Mammary epithelial cell (primary cell): Measurements from ENCODE around the gene MMAA.
"Not testable (repeated sequence)": the region's sequence is repeated elsewhere in the genome, so short reads cannot be mapped to it uniquely, and the experiment has no call there.

Source experiments
- EZH2 ChIP-seq: IDR thresholded peaks from 2 replicates; pipeline ENCODE4 v1.6.1; 2012; ENCODE audit warnings: low read length, inconsistent platforms, borderline replicate concordance
- TF ChIP-seq, protein P1 (sequence below), 2 donors: IDR thresholded peaks in 1 of 2; conservative IDR thresholded peaks in 1 of 2; 2 replicates each; pipeline ENCODE4 v1.5.1; 2011 to 2012; ENCODE audit warnings: inconsistent platforms in 2 of 2, low read length in 2 of 2, mild to moderate bottlenecking in 2 of 2, control low read depth in 1 of 2, low read depth in 1 of 2; ENCODE audit not compliant: insufficient read depth in 1 of 2; ENCODE audit errors: extremely low read depth in 1 of 2

DNA sequence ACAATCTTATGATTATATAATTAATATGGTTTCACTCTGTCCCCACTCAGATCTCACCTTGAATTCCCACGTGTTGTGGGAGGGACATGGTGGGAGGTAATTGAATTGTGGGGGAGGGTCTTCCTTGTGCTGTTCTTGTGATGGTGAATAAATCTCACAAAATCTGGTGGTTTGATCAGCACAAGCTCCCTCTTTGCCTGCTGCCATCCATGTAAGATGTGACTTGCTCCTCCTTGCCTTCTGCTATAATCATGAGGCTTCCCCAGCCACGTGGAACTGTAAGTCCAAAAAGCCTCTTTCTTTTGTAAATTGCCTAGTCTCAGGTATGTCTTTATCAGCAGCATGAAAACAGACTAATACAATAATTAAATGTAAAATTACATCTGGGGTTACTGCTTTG is 29.8 kb upstream of the MMAA start:
- TF ChIP-seq, protein P1, sequence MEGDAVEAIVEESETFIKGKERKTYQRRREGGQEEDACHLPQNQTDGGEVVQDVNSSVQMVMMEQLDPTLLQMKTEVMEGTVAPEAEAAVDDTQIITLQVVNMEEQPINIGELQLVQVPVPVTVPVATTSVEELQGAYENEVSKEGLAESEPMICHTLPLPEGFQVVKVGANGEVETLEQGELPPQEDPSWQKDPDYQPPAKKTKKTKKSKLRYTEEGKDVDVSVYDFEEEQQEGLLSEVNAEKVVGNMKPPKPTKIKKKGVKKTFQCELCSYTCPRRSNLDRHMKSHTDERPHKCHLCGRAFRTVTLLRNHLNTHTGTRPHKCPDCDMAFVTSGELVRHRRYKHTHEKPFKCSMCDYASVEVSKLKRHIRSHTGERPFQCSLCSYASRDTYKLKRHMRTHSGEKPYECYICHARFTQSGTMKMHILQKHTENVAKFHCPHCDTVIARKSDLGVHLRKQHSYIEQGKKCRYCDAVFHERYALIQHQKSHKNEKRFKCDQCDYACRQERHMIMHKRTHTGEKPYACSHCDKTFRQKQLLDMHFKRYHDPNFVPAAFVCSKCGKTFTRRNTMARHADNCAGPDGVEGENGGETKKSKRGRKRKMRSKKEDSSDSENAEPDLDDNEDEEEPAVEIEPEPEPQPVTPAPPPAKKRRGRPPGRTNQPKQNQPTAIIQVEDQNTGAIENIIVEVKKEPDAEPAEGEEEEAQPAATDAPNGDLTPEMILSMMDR (conservative IDR thresholded peaks at IDR 0.05 in 1 of 2, IDR thresholded peaks at IDR 0.05 in 1 of 2; ENCODE audit: extremely low read depth in 1 of 2, insufficient read depth in 1 of 2, low read depth in 1 of 2, low read length in 2 of 2): not testable (repeated sequence)
- TF ChIP-seq EZH2: not testable (repeated sequence)
